ENCODE results near the gene KCTD17.

Gene KCTD17

DNA sequence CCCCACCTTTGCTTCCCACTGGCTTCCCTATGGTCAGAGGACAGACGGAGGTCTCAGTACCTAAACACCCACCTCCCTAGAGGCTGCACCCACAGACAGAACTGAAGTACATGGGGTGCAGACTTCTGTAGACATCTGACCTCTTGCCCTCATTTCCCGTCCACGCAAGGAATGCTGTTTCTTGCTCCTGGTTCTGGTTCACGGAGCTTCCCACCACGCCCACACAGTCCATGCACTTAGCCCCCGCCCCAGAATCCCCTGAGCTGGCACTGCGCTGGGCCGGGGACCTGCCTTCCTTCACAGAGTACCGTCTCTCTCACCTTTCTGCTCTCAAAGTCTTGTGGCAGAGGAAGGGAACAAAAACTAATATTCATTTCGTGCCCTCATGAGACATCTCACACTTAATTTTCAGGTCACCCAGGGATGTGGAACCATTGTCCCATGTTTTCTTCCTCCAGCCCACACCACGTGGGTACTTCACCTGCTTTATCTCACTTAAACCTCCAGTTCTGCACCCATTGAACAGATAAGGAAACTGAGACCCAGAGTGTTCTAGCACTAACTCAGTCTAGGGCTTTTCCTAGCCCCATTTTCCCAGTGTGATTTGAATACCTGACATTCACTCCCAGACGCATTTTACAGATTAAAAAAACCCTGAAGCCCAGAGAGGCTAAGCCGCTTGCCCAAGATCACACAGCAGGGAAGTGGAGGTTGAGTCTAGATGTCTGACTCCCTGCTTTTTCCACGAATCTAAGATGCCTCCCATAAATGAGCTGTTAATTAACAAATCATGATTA is 52.3 kb downstream of the KCTD17 start:
- DNase-seq (ENCODE audit: low read depth, low spot score): no peak

DNA sequence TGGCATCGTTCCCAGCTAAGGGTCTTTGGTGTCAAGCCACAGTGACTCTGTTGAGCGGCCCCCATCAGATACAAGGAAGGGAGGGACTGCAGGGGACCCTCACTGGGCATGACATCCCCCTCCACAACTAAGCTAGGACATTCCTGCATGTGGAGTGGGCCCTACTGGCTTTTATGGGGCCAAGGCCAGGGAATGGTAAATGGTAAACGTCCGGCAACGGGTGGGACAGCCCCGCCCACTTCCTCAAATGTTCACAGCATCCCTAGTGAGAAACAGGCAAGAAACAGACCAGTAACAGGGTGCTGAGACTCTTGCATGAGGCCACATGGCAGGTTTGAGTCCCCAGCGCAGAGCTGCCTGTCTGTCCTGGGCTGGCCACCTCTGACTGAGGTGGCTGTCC is 53.6 kb downstream of the KCTD17 start:
- DNase-seq (ENCODE audit: low read depth, low spot score): no peak

DNA sequence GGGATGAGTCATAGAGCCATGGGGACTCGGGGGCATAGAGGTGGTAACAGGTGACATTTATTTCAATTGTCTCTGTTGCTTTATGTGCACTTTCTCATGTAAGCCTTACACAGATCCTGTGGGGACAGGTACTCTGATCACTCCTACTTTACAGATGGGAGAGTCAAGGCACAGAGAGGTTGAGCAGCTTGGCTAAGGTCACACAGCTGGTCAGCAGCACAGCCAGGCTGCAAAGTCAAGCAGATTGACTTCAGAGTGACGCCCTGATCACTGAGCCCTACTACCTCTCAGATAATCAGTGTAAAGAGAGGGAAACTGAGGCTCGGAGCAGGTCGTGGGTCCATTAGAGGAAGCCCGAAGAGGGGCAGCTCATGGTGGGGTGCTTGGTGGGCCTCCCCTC is 54.4 kb downstream of the KCTD17 start:
- no peak for DNase-seq (ENCODE audit: low read depth, low spot score)

GRCh38 chr22:37107816-37108621 is 56.5 kb downstream of the KCTD17 start:
- no peak for DNase-seq (ENCODE audit: low read depth, low spot score)

DNA sequence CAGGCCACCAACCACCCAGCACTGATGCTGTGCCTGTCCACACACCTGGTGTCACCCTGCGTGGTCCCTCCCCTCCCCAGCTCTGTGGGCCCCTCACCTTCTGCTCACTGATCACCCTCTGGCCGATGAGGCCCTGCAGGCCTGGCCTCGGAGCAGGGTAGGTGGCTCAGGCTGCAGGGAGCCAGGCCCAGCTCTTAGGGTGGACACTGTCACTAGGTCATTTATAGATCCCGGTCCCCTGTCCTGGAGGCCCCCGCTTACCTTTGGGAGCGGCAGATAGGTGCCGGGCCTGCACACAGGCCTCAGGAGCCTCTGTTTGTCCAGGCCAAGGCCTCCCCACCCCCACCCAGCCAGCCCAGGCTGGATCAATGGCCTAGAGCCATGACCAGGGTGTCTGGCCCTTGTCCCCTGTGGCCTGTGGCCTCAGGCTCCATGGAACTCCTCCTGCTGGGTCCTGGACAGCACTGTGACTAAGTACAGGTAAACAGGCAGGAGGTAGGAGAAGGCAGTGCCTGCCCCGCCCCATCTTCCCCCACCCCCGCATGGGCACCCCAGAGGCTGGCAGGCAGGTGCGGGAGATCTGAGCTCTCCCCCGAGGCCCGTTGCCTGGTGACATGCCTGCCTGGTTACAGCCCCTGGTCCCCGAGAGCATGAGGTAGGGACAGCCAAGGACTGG is 57.8 kb downstream of the KCTD17 start, which contains the start of gene TMPRSS6:
Gene TMPRSS6, minus strand, starts transcription at position 472 of the 676 bp plus-strand sequence. CDS start 6,296 bp downstream, outside the sequence.
- no peak for DNase-seq (ENCODE audit: low read depth, low spot score)

GRCh38 chr22:37111156-37111717 is 59.7 kb downstream of the KCTD17 start:
- DNase-seq (ENCODE audit: low read depth, low spot score): no peak

- DNase-seq (ENCODE audit: low read depth, low spot score): no peak
Observed at GRCh38 chr22:37112084-37112728, 60.7 kb downstream of the KCTD17 start.

All from brain pericyte (primary cell).